Keratinocyte (primary cell): ENCODE measurements around the gene MYL5. TPM values are rescaled to one million over a fixed set of nuclear protein-coding genes. Genes with fewer than 3 reads are reported as not detected.

Source experiments
- DNase-seq: peaks from one replicate; pipeline ENCODE4 v3.0.0-alpha.2; 2011; ENCODE audit warnings: low read depth, missing footprints, low spot score
- FAIRE-seq: peaks from 2 replicates; lab custom pipeline; 2011; peaks lifted over from hg19 to GRCh38; lab: Jason Lieb, UNC
- H2AFZ ChIP-seq: 2 replicates; pipeline ENCODE4 v1.6.0; 2012; ENCODE audit warnings: low read length, control low read depth, inconsistent platforms; ENCODE audit not compliant: control insufficient read depth
- H3K27ac ChIP-seq: 2 replicates; pipeline ENCODE4 v1.5.1; 2011; ENCODE audit warnings: low read length; ENCODE audit not compliant: control insufficient read depth, insufficient read depth
- H3K27me3 ChIP-seq: 3 replicates; pipeline ENCODE4 v1.6.0; 2011; ENCODE audit warnings: low read length; ENCODE audit not compliant: control insufficient read depth, insufficient read depth; ENCODE audit errors: extremely low read depth
- H3K36me3 ChIP-seq, 2 experiments: 2 replicates in 1 of 2; 3 replicates in 1 of 2; pipeline ENCODE4 v1.5.1; 2011; ENCODE audit warnings: low read length in 2 of 2, mild to moderate bottlenecking in 1 of 2; ENCODE audit not compliant: control insufficient read depth in 2 of 2, insufficient read depth in 2 of 2; ENCODE audit errors: extremely low read depth in 1 of 2
- H3K4me1 ChIP-seq: 3 replicates; pipeline ENCODE4 v1.5.1; 2011; ENCODE audit warnings: low read length; ENCODE audit not compliant: control insufficient read depth, insufficient read depth; ENCODE audit errors: extremely low read depth
- H3K4me2 ChIP-seq: 3 replicates; pipeline ENCODE4 v1.6.0; 2011; ENCODE audit warnings: low read depth, low read length; ENCODE audit not compliant: control insufficient read depth, insufficient read depth; ENCODE audit errors: extremely low read depth
- H3K4me3 ChIP-seq, 3 experiments: fragments of 200-600 bp in 1 of 3; sonication (generic) in 1 of 3; 2 replicates in 2 of 3; 3 replicates in 1 of 3; pipeline ENCODE4 v1.5.1; 2011 to 2016; ENCODE audit warnings: low read length in 3 of 3, mild to moderate bottlenecking in 3 of 3, control low read depth in 2 of 3, inconsistent platforms in 1 of 3, low read depth in 1 of 3, mixed read lengths in 1 of 3, mixed run types in 1 of 3, moderate library complexity in 1 of 3; ENCODE audit not compliant: control insufficient read depth in 2 of 3, insufficient read depth in 2 of 3; ENCODE audit errors: extremely low read depth in 1 of 3
- H3K79me2 ChIP-seq: 2 replicates; pipeline ENCODE4 v1.6.0; 2012; ENCODE audit warnings: low read length; ENCODE audit not compliant: control insufficient read depth, insufficient read depth
- H3K9ac ChIP-seq: 3 replicates; pipeline ENCODE4 v1.6.0; 2011; ENCODE audit warnings: low read length; ENCODE audit not compliant: control insufficient read depth, insufficient read depth; ENCODE audit errors: extremely low read depth
- H3K9me1 ChIP-seq: 3 replicates; pipeline ENCODE4 v1.6.0; 2011; ENCODE audit warnings: low read length; ENCODE audit not compliant: control insufficient read depth, insufficient read depth; ENCODE audit errors: extremely low read depth
- H3K9me3 ChIP-seq: 2 replicates; pipeline ENCODE4 v1.5.1; 2012; ENCODE audit warnings: low read depth, low read length; ENCODE audit not compliant: control insufficient read depth
- H4K20me1 ChIP-seq: 3 replicates; pipeline ENCODE4 v1.6.0; 2011; ENCODE audit warnings: low read length; ENCODE audit not compliant: control insufficient read depth, insufficient read depth; ENCODE audit errors: extremely low read depth
- CTCF ChIP-seq, 3 experiments: IDR thresholded peaks in 1 of 3; conservative IDR thresholded peaks in 1 of 3; optimal IDR thresholded peaks in 1 of 3; 2 replicates in 2 of 3; 3 replicates in 1 of 3; pipeline versions ENCODE3 to v1.5.1; 2011; ENCODE audit warnings: low read length in 3 of 3, mild to moderate bottlenecking in 3 of 3, moderate library complexity in 2 of 3, control low read depth in 1 of 3, inconsistent platforms in 1 of 3; ENCODE audit not compliant: insufficient read depth in 2 of 3; ENCODE audit errors: extremely low read depth in 1 of 3
- EZH2 ChIP-seq: IDR thresholded peaks from one replicate; pipeline ENCODE4 v1.6.1; 2012; ENCODE audit warnings: inconsistent platforms, mild to moderate bottlenecking, low read length, moderate library complexity
- dilution Hi-C: fragments of 300-500 bp; cut with MboI; formaldehyde crosslinking; loops from one replicate; pipeline ENCODE4 v1.7.0; 2020; ENCODE audit warnings: low sequenced_read_pairs; ENCODE audit not compliant: extremely low pct_ligation_motif_present
- polyA plus RNA-seq, 5 experiments: library from polyadenylated mRNA; depleted of rRNA in 3 of 5; stranded (reverse) in 3 of 5; stranded (forward) in 1 of 5; unstranded in 1 of 5; fragments of >200 nt; gene quantifications; 1 replicate in 1 of 5; 2 replicates in 3 of 5; 3 replicates in 1 of 5; pipeline versions ENCODE4 v1.2.1 to v1.2.3, GENCODE V29; 2011 to 2012; ENCODE audit warnings: missing spikeins in 2 of 5, low read depth in 1 of 5, low replicate concordance in 1 of 5

Gene MYL5
- polyA plus RNA-seq, 1 donor (not counting 4 experiments of a cell fraction or from before 2014, with no cell fraction given), result 8.0 TPM

GRCh38 chr4:664713-665231 is 9.6 kb upstream of the MYL5 start:
- DNase-seq (no peak), FAIRE-seq (no peak)
- Histone ChIP-seq H4K20me1 (no peaks in the 10 kb centered on the region), H3K4me3 (no peak overlapping the region), H3K36me3 (no peaks in the 10 kb centered on the region), H3K4me2 (no peak overlapping the region), H2AFZ (no peak overlapping the region), H3K9me1 (no peaks in the 10 kb centered on the region), H3K27ac (no peak overlapping the region), H3K9ac (no peak overlapping the region), H3K9me3 (no peaks in the 10 kb centered on the region), H3K79me2 (no peaks in the 10 kb centered on the region), H3K27me3 (peaks cover 18% of the 10 kb centered on the region), H3K4me1 (no peaks in the 10 kb centered on the region)
- TF ChIP-seq EZH2, result no peak
- TF ChIP-seq CTCF (optimal IDR thresholded peaks at IDR 0.05 in 1 of 3, IDR thresholded peaks at IDR 0.05 in 1 of 3, conservative IDR thresholded peaks at IDR 0.05 in 1 of 3; ENCODE audit: extremely low read depth in 1 of 3, insufficient read depth in 2 of 3, low read length in 3 of 3), result no peak
- dilution Hi-C loops, result no loop called here

- no peak for FAIRE-seq
- Histone ChIP-seq H3K4me2 (no peak overlapping the region), H3K4me3 (no peak overlapping the region), H3K9me3 (no peaks in the 10 kb centered on the region), H2AFZ (no peak overlapping the region), H3K4me1 (no peaks in the 10 kb centered on the region), H4K20me1 (no peaks in the 10 kb centered on the region), H3K9ac (no peak overlapping the region), H3K9me1 (no peaks in the 10 kb centered on the region), H3K27me3 (peaks cover 18% of the 10 kb centered on the region), H3K36me3 (no peaks in the 10 kb centered on the region), H3K79me2 (no peaks in the 10 kb centered on the region), H3K27ac (no peak overlapping the region)
- no peak for DNase-seq
- TF ChIP-seq EZH2 (no peak), CTCF (optimal IDR thresholded peaks at IDR 0.05 in 1 of 3, IDR thresholded peaks at IDR 0.05 in 1 of 3, conservative IDR thresholded peaks at IDR 0.05 in 1 of 3; ENCODE audit: extremely low read depth in 1 of 3, insufficient read depth in 2 of 3, low read length in 3 of 3) (no peak)
- dilution Hi-C loops, result no loop called here
Observed at GRCh38 chr4:665381-665750, 9.0 kb upstream of the MYL5 start.
